Measurements from ENCODE around the gene MTFR2.

- TF ChIP-seq, protein P1, sequence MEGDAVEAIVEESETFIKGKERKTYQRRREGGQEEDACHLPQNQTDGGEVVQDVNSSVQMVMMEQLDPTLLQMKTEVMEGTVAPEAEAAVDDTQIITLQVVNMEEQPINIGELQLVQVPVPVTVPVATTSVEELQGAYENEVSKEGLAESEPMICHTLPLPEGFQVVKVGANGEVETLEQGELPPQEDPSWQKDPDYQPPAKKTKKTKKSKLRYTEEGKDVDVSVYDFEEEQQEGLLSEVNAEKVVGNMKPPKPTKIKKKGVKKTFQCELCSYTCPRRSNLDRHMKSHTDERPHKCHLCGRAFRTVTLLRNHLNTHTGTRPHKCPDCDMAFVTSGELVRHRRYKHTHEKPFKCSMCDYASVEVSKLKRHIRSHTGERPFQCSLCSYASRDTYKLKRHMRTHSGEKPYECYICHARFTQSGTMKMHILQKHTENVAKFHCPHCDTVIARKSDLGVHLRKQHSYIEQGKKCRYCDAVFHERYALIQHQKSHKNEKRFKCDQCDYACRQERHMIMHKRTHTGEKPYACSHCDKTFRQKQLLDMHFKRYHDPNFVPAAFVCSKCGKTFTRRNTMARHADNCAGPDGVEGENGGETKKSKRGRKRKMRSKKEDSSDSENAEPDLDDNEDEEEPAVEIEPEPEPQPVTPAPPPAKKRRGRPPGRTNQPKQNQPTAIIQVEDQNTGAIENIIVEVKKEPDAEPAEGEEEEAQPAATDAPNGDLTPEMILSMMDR (IDR thresholded peaks at IDR 0.05), result no peak
- no peak for TF ChIP-seq POLR2A (IDR thresholded peaks at IDR 0.05)
Measured at GRCh38 chr6:136212608-136213007, 37.5 kb downstream of the MTFR2 start.
